ENCODE results near the gene UNC79.

Gene UNC79

GRCh38 chr14:93727917-93728650, 297.3 kb downstream of the UNC79 start:
- no peak for DNase-seq (ENCODE audit: low spot score)

GRCh38 chr14:93728651-93729016, 297.9 kb downstream of the UNC79 start:
- DNase-seq (ENCODE audit: low spot score), result no peak

- no peak for DNase-seq (ENCODE audit: low spot score)
These were observed 299.3 kb downstream of the UNC79 start for GRCh38 chr14:93729993-93730392.

GRCh38 chr14:93731753-93732152, 301.0 kb downstream of the UNC79 start:
- no peak for DNase-seq (ENCODE audit: low spot score)

- DNase-seq (ENCODE audit: low spot score), result no peak
These were observed 301.8 kb downstream of the UNC79 start for GRCh38 chr14:93732524-93732923.

- DNase-seq (ENCODE audit: low spot score), result no peak
These were observed 302.5 kb downstream of the UNC79 start for GRCh38 chr14:93733231-93733630.

- no peak for DNase-seq (ENCODE audit: low spot score)
These were observed 302.9 kb downstream of the UNC79 start for GRCh38 chr14:93733631-93734030.

GRCh38 chr14:93734086-93734822, 303.5 kb downstream of the UNC79 start:
- DNase-seq (ENCODE audit: low spot score), result no peak

GRCh38 chr14:93735206-93735605, 304.5 kb downstream of the UNC79 start:
- no peak for DNase-seq (ENCODE audit: low spot score)

- no peak for DNase-seq (ENCODE audit: low spot score)
These were observed 305.8 kb downstream of the UNC79 start for GRCh38 chr14:93736378-93737014.

GRCh38 chr14:93737634-93738033, 306.9 kb downstream of the UNC79 start:
- DNase-seq (ENCODE audit: low spot score), result no peak

- DNase-seq (ENCODE audit: low spot score), result no peak
These were observed 311.0 kb downstream of the UNC79 start for GRCh38 chr14:93741556-93742230.

GRCh38 chr14:93742761-93743160, 312.0 kb downstream of the UNC79 start:
- no peak for DNase-seq (ENCODE audit: low spot score)

GRCh38 chr14:93743270-93744060, 312.7 kb downstream of the UNC79 start:
- DNase-seq (ENCODE audit: low spot score), result no peak

- DNase-seq (ENCODE audit: low spot score), result no peak
These were observed 313.4 kb downstream of the UNC79 start for GRCh38 chr14:93744176-93744575.

GRCh38 chr14:93744876-93745275, 314.1 kb downstream of the UNC79 start:
- DNase-seq (ENCODE audit: low spot score), result no peak

GRCh38 chr14:93745603-93746273, 315.0 kb downstream of the UNC79 start:
- DNase-seq (ENCODE audit: low spot score), result no peak

- DNase-seq (ENCODE audit: low spot score), result no peak
These were observed 316.4 kb downstream of the UNC79 start for GRCh38 chr14:93747102-93747501.

GRCh38 chr14:93747560-93747959, 316.8 kb downstream of the UNC79 start:
- DNase-seq (ENCODE audit: low spot score), result no peak

GRCh38 chr14:93748208-93749075, 317.7 kb downstream of the UNC79 start:
- no peak for DNase-seq (ENCODE audit: low spot score)

All from CD4-positive, alpha-beta T cell treated with Interleukin-15 for 4 hours (primary cell).